Skeletal muscle satellite cell (primary cell): ENCODE measurements around the gene PRKN.

Experiments
- H3K27me3 ChIP-seq: 2 replicates; pipeline ENCODE4 v1.7.0; 2013; ENCODE audit warnings: low read length; ENCODE audit not compliant: control insufficient read depth, insufficient read depth
- H3K36me3 ChIP-seq: 2 replicates; pipeline ENCODE4 v1.7.0; 2013; ENCODE audit warnings: mild to moderate bottlenecking, control low read depth, low read length; ENCODE audit not compliant: insufficient read depth
- H3K4me1 ChIP-seq: 2 replicates; pipeline ENCODE4 v1.7.0; 2013; ENCODE audit warnings: low read length; ENCODE audit not compliant: control insufficient read depth, insufficient read depth
- H3K4me2 ChIP-seq: 2 replicates; pipeline ENCODE4 v1.7.0; 2013; ENCODE audit warnings: mild to moderate bottlenecking, low read length
- H3K4me3 ChIP-seq: 2 replicates; pipeline ENCODE4 v1.7.0; 2013; ENCODE audit warnings: low read length
- H3K9ac ChIP-seq: 2 replicates; pipeline ENCODE4 v1.7.0; 2013; ENCODE audit warnings: mild to moderate bottlenecking, low read depth, low read length, moderate library complexity
- H3K9me3 ChIP-seq: replicated peaks from 2 replicates; pipeline ENCODE4 v1.7.0; 2013; ENCODE audit warnings: mild to moderate bottlenecking, control low read depth, low read length

Gene PRKN

DNA sequence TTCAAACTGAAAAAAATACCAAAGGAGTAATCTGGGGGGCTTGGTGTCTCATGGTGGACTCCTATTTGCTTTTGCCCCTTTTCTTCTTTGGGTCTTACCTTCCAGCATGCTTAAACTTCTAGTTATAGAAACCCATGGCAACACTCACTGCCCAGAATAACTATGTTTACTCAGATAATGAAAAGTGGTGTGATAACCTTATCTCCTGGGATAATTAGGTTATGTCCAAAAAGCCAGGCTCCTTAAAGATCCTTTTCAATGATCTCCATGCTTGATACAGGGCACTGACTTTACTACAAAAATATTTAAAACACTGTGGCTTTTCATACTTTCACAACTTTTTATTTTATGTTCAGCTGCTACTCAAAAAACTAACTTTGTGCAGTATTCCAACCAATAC is 245.6 kb downstream of the PRKN start:
- Histone ChIP-seq H3K4me3 (no peak overlapping the region), H3K4me1 (no peaks in the 10 kb centered on the region)

DNA sequence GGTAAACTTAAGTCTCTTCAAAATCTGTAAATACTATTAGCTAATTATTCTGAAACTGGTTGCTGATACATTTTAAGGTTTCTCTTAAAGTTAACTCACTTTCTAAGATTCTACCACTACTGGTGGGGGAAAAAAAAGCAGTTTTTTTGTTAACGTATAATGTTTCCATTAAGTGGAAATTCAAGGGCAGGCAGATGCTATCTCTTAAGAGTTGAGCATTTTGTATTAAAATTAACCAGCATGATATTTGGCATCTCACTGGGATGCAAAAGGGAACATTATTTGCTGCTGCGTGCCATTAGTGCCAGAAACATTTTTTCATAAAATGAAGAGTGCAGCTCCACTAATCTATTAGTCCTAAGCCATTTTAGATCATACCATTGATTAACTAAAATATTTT is 246.2 kb downstream of the PRKN start:
- Histone ChIP-seq H3K4me2 (no peak overlapping the region), H3K9me3 (no peaks in the 10 kb centered on the region), H3K9ac (no peak overlapping the region), H3K27me3 (no peaks in the 10 kb centered on the region), H3K36me3 (no peaks in the 10 kb centered on the region), H3K4me1 (no peaks in the 10 kb centered on the region), H3K4me3 (no peak overlapping the region)

More for the DNA sequence above, 245.6 kb downstream of the PRKN start:
- H3K36me3 ChIP-seq: no peaks in the 10 kb centered on the region
- H3K9ac ChIP-seq: no peak overlapping the region
- no peak overlapping the region for H3K4me2 ChIP-seq
- H3K27me3 ChIP-seq: no peaks in the 10 kb centered on the region
- H3K9me3 ChIP-seq: no peaks in the 10 kb centered on the region

DNA sequence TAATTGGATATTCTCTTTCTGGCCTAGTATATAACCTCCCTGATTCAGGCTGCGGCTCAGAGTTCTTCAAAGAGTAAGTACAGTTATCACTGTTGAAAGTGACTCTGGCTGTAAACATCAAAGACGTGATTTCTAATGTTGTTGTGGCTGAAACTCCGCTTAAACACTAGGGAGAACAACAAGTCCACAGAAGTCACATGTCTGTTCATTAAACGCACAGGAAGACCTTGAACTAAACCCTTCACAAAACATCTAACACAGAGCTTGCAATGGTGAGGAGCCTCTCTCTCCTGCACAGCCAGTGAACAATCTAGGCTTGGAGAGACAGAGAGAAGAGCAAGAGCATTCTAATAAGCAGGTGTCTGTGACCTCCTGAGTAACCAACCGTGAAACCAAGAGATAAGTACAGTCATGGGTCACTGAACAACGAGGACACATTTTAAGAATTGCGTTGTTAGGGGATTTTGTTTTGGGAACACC is 249.3 kb downstream of the PRKN start:
- Histone ChIP-seq H3K9me3 (no peaks in the 10 kb centered on the region), H3K4me3 (no peak overlapping the region)

DNA sequence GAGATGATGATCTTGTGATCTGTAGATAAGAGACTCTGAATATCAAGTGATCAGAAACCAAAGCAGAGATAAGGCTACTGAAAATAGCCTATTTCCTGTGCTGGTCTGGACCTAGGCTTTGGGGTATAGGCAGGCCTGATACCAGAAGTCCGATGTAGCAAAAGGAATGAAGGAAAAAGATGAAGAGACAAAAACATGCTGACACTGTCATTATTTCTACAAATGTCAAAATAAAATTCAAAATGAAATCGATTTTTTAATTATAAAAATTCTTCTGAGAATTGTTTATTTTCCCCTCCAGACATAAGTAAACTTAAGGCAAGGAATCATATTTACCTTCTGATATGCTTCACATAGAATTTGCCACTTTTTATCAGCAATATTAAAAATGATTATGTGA is 252.8 kb downstream of the PRKN start:
- Histone ChIP-seq H3K4me2 (no peak overlapping the region), H3K4me1 (no peaks in the 10 kb centered on the region), H3K36me3 (no peaks in the 10 kb centered on the region), H3K4me3 (no peak overlapping the region), H3K9ac (no peak overlapping the region), H3K9me3 (no peaks in the 10 kb centered on the region), H3K27me3 (no peaks in the 10 kb centered on the region)

More for the DNA sequence above, 249.3 kb downstream of the PRKN start:
- H3K4me1 ChIP-seq: no peaks in the 10 kb centered on the region
- H3K36me3 ChIP-seq: no peaks in the 10 kb centered on the region
- H3K9ac ChIP-seq: no peak overlapping the region
- H3K4me2 ChIP-seq: no peak overlapping the region
- H3K27me3 ChIP-seq: no peaks in the 10 kb centered on the region

DNA sequence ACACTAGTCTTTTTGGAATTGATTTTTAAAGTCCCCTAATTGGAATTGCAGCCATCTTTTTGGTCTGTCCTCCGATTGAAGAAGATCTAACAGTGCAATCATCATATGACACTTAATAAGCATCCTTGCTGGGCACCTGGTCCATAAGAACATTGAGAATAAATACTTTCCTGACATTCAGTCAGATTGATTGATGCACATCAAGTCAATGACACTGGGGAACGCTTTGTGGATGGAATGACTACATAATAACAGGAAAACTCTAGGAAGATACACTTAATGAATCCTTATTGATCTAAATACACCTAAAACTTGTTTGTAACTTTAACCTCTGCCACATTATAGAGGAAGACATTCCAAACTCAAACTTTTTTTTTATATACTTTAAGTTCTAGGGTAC is 255.7 kb downstream of the PRKN start:
- no peak overlapping the region for H3K4me3 ChIP-seq
- H3K9ac ChIP-seq: no peak overlapping the region
- H3K4me2 ChIP-seq: no peak overlapping the region
- no peaks in the 10 kb centered on the region for H3K36me3 ChIP-seq
- no peaks in the 10 kb centered on the region for H3K9me3 ChIP-seq
- no peaks in the 10 kb centered on the region for H3K27me3 ChIP-seq
- no peaks in the 10 kb centered on the region for H3K4me1 ChIP-seq

DNA sequence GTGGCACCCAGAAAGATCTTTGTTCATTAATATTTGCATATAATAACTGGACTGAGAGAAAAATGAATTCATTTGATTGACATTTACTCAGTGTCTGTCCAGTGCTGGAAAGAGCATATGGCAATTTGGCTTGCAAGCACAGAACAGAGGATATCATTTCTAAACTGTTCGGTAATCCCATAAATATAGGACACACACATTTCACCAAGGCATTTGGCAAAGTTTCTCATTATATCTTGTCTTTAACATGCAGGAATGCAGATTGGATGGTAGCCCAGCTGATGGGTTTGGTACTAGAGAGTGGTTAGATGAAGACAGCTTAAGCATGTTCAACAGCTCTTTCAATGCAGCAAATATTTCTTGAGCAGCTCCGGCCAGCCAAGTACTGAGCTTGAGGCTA is 259.2 kb downstream of the PRKN start:
- no peaks in the 10 kb centered on the region for H3K27me3 ChIP-seq
- no peak overlapping the region for H3K4me3 ChIP-seq
- H3K36me3 ChIP-seq: no peaks in the 10 kb centered on the region
- H3K4me1 ChIP-seq: no peaks in the 10 kb centered on the region
- H3K4me2 ChIP-seq: no peak overlapping the region
- H3K9me3 ChIP-seq: no peaks in the 10 kb centered on the region
- no peak overlapping the region for H3K9ac ChIP-seq

DNA sequence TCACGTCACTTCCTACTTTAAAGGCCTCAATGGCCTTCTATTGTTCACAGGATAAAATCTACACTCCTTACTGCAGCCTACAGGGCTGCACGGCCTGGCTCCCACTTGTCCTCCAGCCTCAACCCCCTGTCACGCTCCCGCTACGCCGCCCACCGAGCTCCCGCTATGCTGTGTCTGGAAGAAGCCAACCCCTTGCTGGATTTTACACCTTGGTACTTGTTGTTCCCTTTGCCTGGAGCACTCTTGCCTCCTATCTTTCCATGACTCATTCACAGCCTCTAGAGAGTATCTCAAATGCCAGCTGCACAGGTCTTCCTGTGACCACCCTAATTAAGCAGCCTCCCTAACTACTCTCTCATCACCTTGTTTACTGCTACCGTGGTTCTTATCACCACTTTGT is 259.9 kb downstream of the PRKN start:
- Histone ChIP-seq H3K4me2 (no peak overlapping the region), H3K9me3 (no peaks in the 10 kb centered on the region), H3K36me3 (no peaks in the 10 kb centered on the region), H3K9ac (no peak overlapping the region), H3K4me1 (no peaks in the 10 kb centered on the region), H3K27me3 (no peaks in the 10 kb centered on the region), H3K4me3 (no peak overlapping the region)

DNA sequence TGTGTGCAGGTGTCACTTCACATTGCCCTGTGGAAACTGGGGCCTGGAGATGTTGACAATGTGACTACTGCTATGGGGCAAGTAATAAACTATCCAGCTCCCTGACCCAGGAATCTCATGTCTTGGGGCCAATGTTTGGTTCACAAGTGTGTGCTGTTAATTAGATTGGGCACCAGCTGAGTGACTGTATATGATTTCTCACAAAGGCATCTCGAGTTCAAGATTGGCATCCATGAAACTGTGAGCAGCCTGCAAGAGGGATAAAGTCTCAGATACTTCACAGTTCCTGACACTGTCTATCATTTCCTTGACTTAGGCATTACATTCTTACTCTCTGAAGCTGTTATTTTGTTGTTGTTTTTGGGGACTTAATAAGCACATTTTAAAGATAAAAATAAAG is 264.0 kb downstream of the PRKN start:
- no peaks in the 10 kb centered on the region for H3K27me3 ChIP-seq
- no peak overlapping the region for H3K4me3 ChIP-seq
- H3K9ac ChIP-seq: no peak overlapping the region
- H3K4me2 ChIP-seq: no peak overlapping the region
- no peaks in the 10 kb centered on the region for H3K9me3 ChIP-seq
- no peaks in the 10 kb centered on the region for H3K36me3 ChIP-seq
- no peaks in the 10 kb centered on the region for H3K4me1 ChIP-seq

DNA sequence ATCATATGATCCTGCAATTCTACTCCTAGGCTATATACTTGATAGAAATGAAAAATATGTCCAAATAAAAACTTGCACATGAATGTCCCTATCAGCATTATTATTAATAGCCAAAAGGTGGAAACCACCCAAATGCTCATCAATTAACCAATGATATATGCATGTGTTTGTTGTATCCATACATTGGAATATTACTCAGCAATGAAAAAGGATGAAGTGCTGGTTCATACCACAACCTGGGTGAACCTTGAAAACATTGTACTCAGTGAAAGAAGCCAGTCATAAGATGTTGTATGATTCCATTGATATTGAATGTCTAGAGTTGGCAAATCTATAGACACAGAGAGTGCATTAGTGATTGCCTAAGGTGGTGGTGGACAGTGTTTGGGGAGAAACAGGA is 267.6 kb downstream of the PRKN start:
- Histone ChIP-seq H3K4me3 (no peak overlapping the region), H3K36me3 (no peaks in the 10 kb centered on the region), H3K4me1 (no peaks in the 10 kb centered on the region), H3K9ac (no peak overlapping the region), H3K27me3 (no peaks in the 10 kb centered on the region), H3K9me3 (no peaks in the 10 kb centered on the region), H3K4me2 (no peak overlapping the region)

DNA sequence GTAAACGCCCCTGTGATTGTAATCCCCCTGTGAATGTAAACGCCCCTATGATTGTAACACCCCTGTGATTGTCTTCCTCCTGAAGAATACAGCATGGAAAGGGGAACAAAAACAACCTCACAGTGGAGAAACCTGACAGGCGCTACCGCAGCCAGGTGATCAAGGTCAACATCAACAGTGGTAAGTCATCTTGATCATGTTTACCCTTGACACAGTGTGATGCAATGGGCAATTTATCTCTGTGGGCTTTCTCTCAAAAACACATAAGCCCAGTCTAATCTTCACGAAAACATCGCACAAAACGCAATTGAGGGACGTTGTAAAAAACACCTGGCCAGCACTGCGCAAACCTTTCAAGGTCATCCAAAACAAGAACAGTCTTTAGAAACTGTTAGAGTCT is 277.2 kb downstream of the PRKN start:
- Histone ChIP-seq H3K36me3 (no peaks in the 10 kb centered on the region), H3K4me1 (no peaks in the 10 kb centered on the region), H3K9me3 (no peaks in the 10 kb centered on the region), H3K4me3 (no peak overlapping the region), H3K9ac (no peak overlapping the region), H3K4me2 (no peak overlapping the region), H3K27me3 (no peaks in the 10 kb centered on the region)

DNA sequence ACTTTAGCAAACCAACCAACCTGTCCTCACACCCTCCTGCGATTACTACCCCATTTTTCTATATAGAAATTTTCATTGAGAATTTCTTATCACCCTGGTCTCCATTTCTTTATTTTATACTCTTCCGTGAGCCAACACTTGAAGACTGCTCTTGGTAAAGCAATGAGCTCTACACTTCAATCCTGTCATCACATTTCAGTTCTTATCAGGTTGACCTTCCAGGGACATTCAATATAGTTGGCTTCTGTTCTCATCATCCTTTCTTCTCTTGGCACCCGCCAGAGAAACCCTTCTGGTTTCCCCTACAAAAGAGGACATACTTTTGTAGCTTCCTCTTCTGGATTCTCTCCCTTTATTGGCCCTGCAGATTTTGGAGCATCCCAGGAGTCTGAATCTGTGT is 279.3 kb downstream of the PRKN start:
- H3K4me3 ChIP-seq: no peak overlapping the region
- no peak overlapping the region for H3K4me2 ChIP-seq
- no peaks in the 10 kb centered on the region for H3K9me3 ChIP-seq
- no peaks in the 10 kb centered on the region for H3K27me3 ChIP-seq
- no peaks in the 10 kb centered on the region for H3K4me1 ChIP-seq
- H3K36me3 ChIP-seq: no peaks in the 10 kb centered on the region
- no peak overlapping the region for H3K9ac ChIP-seq

DNA sequence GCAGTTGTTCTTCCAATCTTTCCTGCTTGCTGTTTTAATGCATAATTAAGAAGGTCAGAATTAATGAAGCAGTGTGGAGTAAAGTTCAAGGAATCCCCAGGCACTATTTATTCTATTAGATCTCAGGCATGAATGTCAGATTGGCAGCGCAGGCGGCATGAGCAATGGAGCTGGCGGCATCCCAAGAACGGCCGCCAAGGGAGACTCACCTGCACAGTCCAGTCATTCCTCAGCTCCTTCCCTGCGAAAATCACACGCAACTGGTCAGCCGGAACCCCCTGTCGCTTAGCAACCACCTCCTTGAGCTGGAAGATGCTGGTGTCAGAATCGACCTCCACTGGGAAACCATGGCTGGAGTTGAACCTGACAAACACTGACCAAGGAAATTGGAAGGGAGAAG is 284.5 kb downstream of the PRKN start:
- Histone ChIP-seq H3K4me2 (no peak overlapping the region), H3K4me1 (no peaks in the 10 kb centered on the region), H3K4me3 (no peak overlapping the region), H3K9me3 (no peaks in the 10 kb centered on the region), H3K9ac (no peak overlapping the region), H3K36me3 (no peaks in the 10 kb centered on the region), H3K27me3 (no peaks in the 10 kb centered on the region)
